ENCODE measurements around the gene GNG2.
"Not testable (repeated sequence)": the region's sequence is repeated elsewhere in the genome, so short reads cannot be mapped to it uniquely, and the experiment has no call there.

The GNG2 gene

GRCh38 chr14:51894250-51894649, 33.8 kb downstream of the GNG2 start:
- DNase-seq (ENCODE audit: extremely low read depth, low read depth) = no peak
- TF ChIP-seq CTCF (IDR thresholded peaks at IDR 0.05; ENCODE audit: low read depth, low read length, missing control alignments) = no peak
- H3K4me3 ChIP-seq (replicated peaks; ENCODE audit: low read depth, low read length) = no peak overlapping the region

- DNase-seq (ENCODE audit: extremely low read depth, low read depth) = no peak
- TF ChIP-seq CTCF (IDR thresholded peaks at IDR 0.05; ENCODE audit: low read depth, low read length, missing control alignments) = no peak
- no peak overlapping the region for H3K4me3 ChIP-seq (replicated peaks; ENCODE audit: low read depth, low read length)
Measured at GRCh38 chr14:51895375-51895774, 35.0 kb downstream of the GNG2 start.

- no peak overlapping the region for H3K4me3 ChIP-seq (replicated peaks; ENCODE audit: low read depth, low read length)
- no peak for TF ChIP-seq CTCF (IDR thresholded peaks at IDR 0.05; ENCODE audit: low read depth, low read length, missing control alignments)
- no peak for DNase-seq (ENCODE audit: extremely low read depth, low read depth)
Measured at GRCh38 chr14:51897791-51898355, 37.5 kb downstream of the GNG2 start.

- DNase-seq (ENCODE audit: extremely low read depth, low read depth) = no peak
- no peak overlapping the region for H3K4me3 ChIP-seq (replicated peaks; ENCODE audit: low read depth, low read length)
- no peak for TF ChIP-seq CTCF (IDR thresholded peaks at IDR 0.05; ENCODE audit: low read depth, low read length, missing control alignments)
Measured at GRCh38 chr14:51901475-51902024, 41.1 kb downstream of the GNG2 start.

GRCh38 chr14:51905656-51906121, 45.3 kb downstream of the GNG2 start:
- peak; percentile 82 for DNase-seq (ENCODE audit: extremely low read depth, low read depth)
- H3K4me3 ChIP-seq (replicated peaks; ENCODE audit: low read depth, low read length) = not testable (repeated sequence)

GRCh38 chr14:51908086-51908485, 47.7 kb downstream of the GNG2 start:
- DNase-seq (ENCODE audit: extremely low read depth, low read depth) = no peak
- no peak overlapping the region for H3K4me3 ChIP-seq (replicated peaks; ENCODE audit: low read depth, low read length)
- TF ChIP-seq CTCF (IDR thresholded peaks at IDR 0.05; ENCODE audit: low read depth, low read length, missing control alignments) = no peak

GRCh38 chr14:51912112-51912786, 51.8 kb downstream of the GNG2 start:
- no peak overlapping the region for H3K4me3 ChIP-seq (replicated peaks; ENCODE audit: low read depth, low read length)
- no peak for TF ChIP-seq CTCF (IDR thresholded peaks at IDR 0.05; ENCODE audit: low read depth, low read length, missing control alignments)

More at GRCh38 chr14:51912112-51912786, 51.8 kb downstream of the GNG2 start:
- no peak for DNase-seq (ENCODE audit: extremely low read depth, low read depth)
